K562 treated with DMSO at 1 percent for 48 hours (cell line): ENCODE data around the gene IFI44L. TPM values are rescaled to one million over a fixed set of nuclear protein-coding genes. Genes with fewer than 3 reads are reported as not detected.

Experiments used
- total RNA-seq: library from RNA; unstranded; fragments of 300-600 nt; gene quantifications from 2 replicates; pipeline ENCODE4 v1.2.3, GENCODE V29; 2022; ENCODE audit warnings: low replicate concordance; ENCODE audit errors: extremely low read depth

Gene IFI44L
- not detected in 2 replicates for total RNA-seq

GRCh38 chr1:78619803-78620579 is at the start of gene IFI44L:
Gene IFI44L (plus strand): TSS chr1:78620448. CDS start chr1:78627916, 7,468 bp downstream.

GRCh38 chr1:78649628-78650027 is 29.4 kb downstream of the IFI44L start, which contains the start of gene IFI44:
Gene IFI44 (plus strand): TSS chr1:78649831. CDS start chr1:78650196, 365 bp downstream.

Other genes starting within 250 kb of the IFI44L start
- gene PTGFR, start 129.5 kb upstream of the IFI44L start, total RNA-seq = not detected in 2 replicates
- not detected in 2 replicates for gene IFI44, start 29.4 kb downstream of the IFI44L start, total RNA-seq